NT2/D1 (cell line): ENCODE measurements around the gene ETHE1.

Experiments
- YY1 ChIP-seq: IDR thresholded peaks from 2 replicates; pipeline ENCODE4 v1.6.1; 2011; ENCODE audit not compliant: insufficient read length, insufficient read depth
- ZNF274 ChIP-seq: IDR thresholded peaks from 2 replicates; pipeline ENCODE4 v1.6.1; 2011; ENCODE audit warnings: mild to moderate bottlenecking, low read depth, low read length

- TF ChIP-seq ZNF274: no peak
- no peak for TF ChIP-seq YY1
Observed at GRCh38 chr19:43554317-43554895, 27.4 kb upstream of the ETHE1 start.
